ENCODE data around the gene SMURF1.
"Not testable (repeated sequence)": the region's sequence is repeated elsewhere in the genome, so short reads cannot be mapped to it uniquely, and the experiment has no call there.

Gene SMURF1

GRCh38 chr7:99143853-99144672 is at the start of gene SMURF1:
TSS of gene SMURF1 (minus strand) at chr7:99144108. CDS start at chr7:99143780, 328 bp downstream.
- in situ Hi-C loops (cut with MboI; ENCODE audit: low sequenced_read_pairs), result no loop called here

GRCh38 chr7:99191869-99192596 is 48.1 kb upstream of the SMURF1 start:
- in situ Hi-C loops (cut with MboI; ENCODE audit: low sequenced_read_pairs), result no loop called here

GRCh38 chr7:99190359-99191009 is 46.6 kb upstream of the SMURF1 start:
- in situ Hi-C loops (cut with MboI; ENCODE audit: low sequenced_read_pairs), result no loop called here

GRCh38 chr7:99189222-99189621 is 45.3 kb upstream of the SMURF1 start:
- in situ Hi-C loops (cut with MboI; ENCODE audit: low sequenced_read_pairs), result no loop called here

GRCh38 chr7:99188221-99188620 is 44.3 kb upstream of the SMURF1 start:
- in situ Hi-C loops (cut with MboI; ENCODE audit: low sequenced_read_pairs), result no loop called here

GRCh38 chr7:99184532-99185218 is 40.8 kb upstream of the SMURF1 start:
- in situ Hi-C loops (cut with MboI; ENCODE audit: low sequenced_read_pairs), result no loop called here

GRCh38 chr7:99180067-99180650 is 36.3 kb upstream of the SMURF1 start:
- in situ Hi-C loops (cut with MboI; ENCODE audit: low sequenced_read_pairs), result no loop called here

- in situ Hi-C loops (cut with MboI; ENCODE audit: low sequenced_read_pairs), result no loop called here
Observed at GRCh38 chr7:99177165-99177564, 33.3 kb upstream of the SMURF1 start.

GRCh38 chr7:99173787-99174186 is 29.9 kb upstream of the SMURF1 start:
- in situ Hi-C loops (cut with MboI; ENCODE audit: low sequenced_read_pairs), result no loop called here

- in situ Hi-C loops (cut with MboI; ENCODE audit: low sequenced_read_pairs), result no loop called here
Observed at GRCh38 chr7:99171731-99172130, 27.8 kb upstream of the SMURF1 start.

GRCh38 chr7:99170730-99171074 is 26.8 kb upstream of the SMURF1 start:
- in situ Hi-C loops (cut with MboI; ENCODE audit: low sequenced_read_pairs), result no loop called here

GRCh38 chr7:99170065-99170729 is 26.3 kb upstream of the SMURF1 start:
- in situ Hi-C loops (cut with MboI; ENCODE audit: low sequenced_read_pairs), result no loop called here

- in situ Hi-C loops (cut with MboI; ENCODE audit: low sequenced_read_pairs), result no loop called here
Observed at GRCh38 chr7:99167072-99167471, 23.2 kb upstream of the SMURF1 start.

GRCh38 chr7:99165816-99166215 is 21.9 kb upstream of the SMURF1 start:
- in situ Hi-C loops (cut with MboI; ENCODE audit: low sequenced_read_pairs), result no loop called here

GRCh38 chr7:99163669-99164068 is 19.8 kb upstream of the SMURF1 start:
- in situ Hi-C loops (cut with MboI; ENCODE audit: low sequenced_read_pairs), result not testable (repeated sequence)

- in situ Hi-C loops (cut with MboI; ENCODE audit: low sequenced_read_pairs), result no loop called here
Observed at GRCh38 chr7:99156649-99157048, 12.7 kb upstream of the SMURF1 start.

- in situ Hi-C loops (cut with MboI; ENCODE audit: low sequenced_read_pairs), result no loop called here
Observed at GRCh38 chr7:99155211-99155610, 11.3 kb upstream of the SMURF1 start.

- in situ Hi-C loops (cut with MboI; ENCODE audit: low sequenced_read_pairs), result no loop called here
Observed at GRCh38 chr7:99146979-99147378, 3.1 kb upstream of the SMURF1 start.

GRCh38 chr7:99143521-99143852 is 421 bp downstream of the SMURF1 start:
- in situ Hi-C loops (cut with MboI; ENCODE audit: low sequenced_read_pairs), result no loop called here

- in situ Hi-C loops (cut with MboI; ENCODE audit: low sequenced_read_pairs), result no loop called here
Observed at GRCh38 chr7:99142727-99143520, 984 bp downstream of the SMURF1 start.

Data from HL-60/S4 treated with retinoic acid at 250 ng/mL for 4 days and 3 days (cell line).